ENCODE data around the gene NF1. TPM values are rescaled to one million over a fixed set of nuclear protein-coding genes. Genes with fewer than 3 reads are reported as not detected.

The NF1 gene
- total and polyA plus RNA-seq, 2 donors (not counting 1 experiment from before 2014, with no cell fraction given): 10.8 to 27.7 TPM

GRCh38 chr17:31401456-31402254 is 306.9 kb downstream of the NF1 start:
- peaks cover 21% of the 10 kb centered on the region for H3K27me3 Mint-ChIP-seq
- H3K9ac ChIP-seq (ENCODE audit: low read length): no peak overlapping the region
- H3K9me3 ChIP-seq (ENCODE audit: control extremely low read depth in 1 of 3, control insufficient read depth in 2 of 3, insufficient read depth in 1 of 3, low read length in 2 of 3): no peaks in the 10 kb centered on the region
- H3K4me3 Mint-ChIP-seq: no peak overlapping the region
- DNase-seq (no peak), ATAC-seq (ENCODE audit: low read depth) (no peak)
- H3K36me3 ChIP-seq (replicated peaks in 1 of 2; ENCODE audit: control extremely low read depth in 1 of 2, control insufficient read depth in 1 of 2, extremely low read depth in 1 of 2, insufficient read depth in 2 of 2, low read length in 1 of 2): no peaks in the 10 kb centered on the region
- no peaks in the 10 kb centered on the region for H3K4me1 ChIP-seq (ENCODE audit: control insufficient read depth in 2 of 2, insufficient read depth in 2 of 2, low read length in 2 of 2)
- no peaks in the 10 kb centered on the region for H3K9me3 Mint-ChIP-seq (ENCODE audit: insufficient read depth)
- POLR2A ChIA-PET: no interaction called here
- H3K27me3 ChIP-seq (replicated peaks in 1 of 4; ENCODE audit: control extremely low read depth in 1 of 4, control insufficient read depth in 3 of 4, insufficient read depth in 4 of 4, low read length in 3 of 4): no peaks in the 10 kb centered on the region
- intact Hi-C loops (cut with micrococcal nuclease): no loop called here
- no peak overlapping the region for H3K4me2 ChIP-seq (replicated peaks; ENCODE audit: low read depth, low read length, poor library complexity, severe bottlenecking)
- H4K20me1 ChIP-seq (ENCODE audit: control insufficient read depth, insufficient read depth, low read length, poor library complexity, severe bottlenecking): no peaks in the 10 kb centered on the region
- no peak overlapping the region for H3K4me3 ChIP-seq (ENCODE audit: control extremely low read depth in 1 of 5, extremely low read depth in 1 of 5, insufficient read depth in 1 of 5, low read depth in 2 of 5, low read length in 4 of 5)
- no peaks in the 10 kb centered on the region for H3K79me2 ChIP-seq (ENCODE audit: control insufficient read depth, insufficient read depth, low read length)
- no peak overlapping the region for H2AFZ ChIP-seq (ENCODE audit: insufficient read depth, low read depth, low read length, poor library complexity, severe bottlenecking)
- CTCF ChIA-PET: interaction anchor here (2.7 kb wide), 1 partner anchor 12 kb away, joined by 7 read pairs; no protein-coding TSS in a partner anchor
- no peaks in the 10 kb centered on the region for H3K4me1 Mint-ChIP-seq
- WGBS (ENCODE audit: insufficient coverage): 94% methylated on average over 11 of the region's 11 CpGs
- H3K27ac Mint-ChIP-seq: no peak overlapping the region
- no peak overlapping the region for H3K27ac ChIP-seq (ENCODE audit: low read length in 2 of 2)
- TF ChIP-seq, protein P1, sequence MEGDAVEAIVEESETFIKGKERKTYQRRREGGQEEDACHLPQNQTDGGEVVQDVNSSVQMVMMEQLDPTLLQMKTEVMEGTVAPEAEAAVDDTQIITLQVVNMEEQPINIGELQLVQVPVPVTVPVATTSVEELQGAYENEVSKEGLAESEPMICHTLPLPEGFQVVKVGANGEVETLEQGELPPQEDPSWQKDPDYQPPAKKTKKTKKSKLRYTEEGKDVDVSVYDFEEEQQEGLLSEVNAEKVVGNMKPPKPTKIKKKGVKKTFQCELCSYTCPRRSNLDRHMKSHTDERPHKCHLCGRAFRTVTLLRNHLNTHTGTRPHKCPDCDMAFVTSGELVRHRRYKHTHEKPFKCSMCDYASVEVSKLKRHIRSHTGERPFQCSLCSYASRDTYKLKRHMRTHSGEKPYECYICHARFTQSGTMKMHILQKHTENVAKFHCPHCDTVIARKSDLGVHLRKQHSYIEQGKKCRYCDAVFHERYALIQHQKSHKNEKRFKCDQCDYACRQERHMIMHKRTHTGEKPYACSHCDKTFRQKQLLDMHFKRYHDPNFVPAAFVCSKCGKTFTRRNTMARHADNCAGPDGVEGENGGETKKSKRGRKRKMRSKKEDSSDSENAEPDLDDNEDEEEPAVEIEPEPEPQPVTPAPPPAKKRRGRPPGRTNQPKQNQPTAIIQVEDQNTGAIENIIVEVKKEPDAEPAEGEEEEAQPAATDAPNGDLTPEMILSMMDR (IDR thresholded peaks at IDR 0.05): no peak
- TF ChIP-seq EZH2 (IDR thresholded peaks at IDR 0.05; ENCODE audit: borderline replicate concordance, insufficient read depth, low read depth, low read length, poor library complexity, severe bottlenecking): no peak
